PC-3 (cell line): ENCODE results near the gene UBASH3B.
A peak's percentile ranks its signal among the peaks of the same experiment; 100 is the strongest.

Experiments used
- EZH2phosphoT487 ChIP-seq: fragments of 300-600 bp; sonication (generic); IDR thresholded peaks from 2 replicates; pipeline ENCODE4 v1.6.1; 2018; ENCODE audit warnings: mild to moderate bottlenecking, antibody characterized with exemption, low read length, borderline replicate concordance
- TF ChIP-seq, protein P1 (sequence below): fragments of 300-600 bp; sonication (generic); conservative IDR thresholded peaks from 2 replicates; pipeline ENCODE4 v1.5.1; 2017; ENCODE audit warnings: antibody characterized with exemption, low read depth, mild to moderate bottlenecking, low read length

DNA sequence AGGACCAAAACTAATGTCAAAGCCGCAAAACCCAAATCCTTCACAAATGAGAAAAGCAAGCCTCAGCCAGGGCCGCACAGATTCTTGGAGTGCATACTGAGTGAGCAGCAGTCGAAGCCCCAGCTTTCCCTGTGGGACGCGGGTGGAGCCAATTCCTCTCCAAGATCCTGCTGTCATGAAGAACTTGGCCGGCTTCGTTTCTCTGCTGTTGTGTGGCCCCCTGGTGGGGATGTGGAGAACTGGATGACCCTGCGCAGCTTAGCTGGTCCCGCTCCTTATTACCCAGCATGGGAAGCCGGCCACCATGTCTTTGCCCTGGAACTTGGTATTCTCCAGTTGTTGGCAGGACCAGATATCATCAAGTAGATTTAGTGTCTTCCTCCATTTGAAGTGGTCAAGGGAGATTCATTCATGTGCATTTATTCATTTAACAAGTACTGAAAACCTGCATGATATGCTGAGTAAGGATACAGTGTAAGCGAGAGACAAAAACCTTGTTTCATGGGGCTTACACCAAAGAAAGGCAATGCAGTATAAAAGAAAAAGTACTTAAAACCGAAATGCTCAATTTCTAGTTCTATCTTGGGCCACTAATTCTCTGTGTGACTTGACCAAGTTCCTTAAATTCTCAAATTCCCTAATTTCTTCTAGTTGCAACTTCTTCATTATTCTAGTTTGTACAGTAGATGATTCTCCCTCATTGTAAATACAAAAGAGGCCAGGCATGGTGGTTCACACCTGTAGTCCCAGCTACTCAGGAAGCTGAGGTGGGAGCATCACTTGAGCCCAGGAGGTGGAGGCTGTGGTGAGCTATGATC, 126.1 kb downstream of the UBASH3B start:
- TF ChIP-seq, protein P1, sequence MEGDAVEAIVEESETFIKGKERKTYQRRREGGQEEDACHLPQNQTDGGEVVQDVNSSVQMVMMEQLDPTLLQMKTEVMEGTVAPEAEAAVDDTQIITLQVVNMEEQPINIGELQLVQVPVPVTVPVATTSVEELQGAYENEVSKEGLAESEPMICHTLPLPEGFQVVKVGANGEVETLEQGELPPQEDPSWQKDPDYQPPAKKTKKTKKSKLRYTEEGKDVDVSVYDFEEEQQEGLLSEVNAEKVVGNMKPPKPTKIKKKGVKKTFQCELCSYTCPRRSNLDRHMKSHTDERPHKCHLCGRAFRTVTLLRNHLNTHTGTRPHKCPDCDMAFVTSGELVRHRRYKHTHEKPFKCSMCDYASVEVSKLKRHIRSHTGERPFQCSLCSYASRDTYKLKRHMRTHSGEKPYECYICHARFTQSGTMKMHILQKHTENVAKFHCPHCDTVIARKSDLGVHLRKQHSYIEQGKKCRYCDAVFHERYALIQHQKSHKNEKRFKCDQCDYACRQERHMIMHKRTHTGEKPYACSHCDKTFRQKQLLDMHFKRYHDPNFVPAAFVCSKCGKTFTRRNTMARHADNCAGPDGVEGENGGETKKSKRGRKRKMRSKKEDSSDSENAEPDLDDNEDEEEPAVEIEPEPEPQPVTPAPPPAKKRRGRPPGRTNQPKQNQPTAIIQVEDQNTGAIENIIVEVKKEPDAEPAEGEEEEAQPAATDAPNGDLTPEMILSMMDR: peak; percentile 98
- no peak for TF ChIP-seq EZH2phosphoT487
